ENCODE results near the gene MMP21. TPM values are rescaled to one million over a fixed set of nuclear protein-coding genes. Genes with fewer than 3 reads are reported as not detected.

Gene MMP21, protein sequence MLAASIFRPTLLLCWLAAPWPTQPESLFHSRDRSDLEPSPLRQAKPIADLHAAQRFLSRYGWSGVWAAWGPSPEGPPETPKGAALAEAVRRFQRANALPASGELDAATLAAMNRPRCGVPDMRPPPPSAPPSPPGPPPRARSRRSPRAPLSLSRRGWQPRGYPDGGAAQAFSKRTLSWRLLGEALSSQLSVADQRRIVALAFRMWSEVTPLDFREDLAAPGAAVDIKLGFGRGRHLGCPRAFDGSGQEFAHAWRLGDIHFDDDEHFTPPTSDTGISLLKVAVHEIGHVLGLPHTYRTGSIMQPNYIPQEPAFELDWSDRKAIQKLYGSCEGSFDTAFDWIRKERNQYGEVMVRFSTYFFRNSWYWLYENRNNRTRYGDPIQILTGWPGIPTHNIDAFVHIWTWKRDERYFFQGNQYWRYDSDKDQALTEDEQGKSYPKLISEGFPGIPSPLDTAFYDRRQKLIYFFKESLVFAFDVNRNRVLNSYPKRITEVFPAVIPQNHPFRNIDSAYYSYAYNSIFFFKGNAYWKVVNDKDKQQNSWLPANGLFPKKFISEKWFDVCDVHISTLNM
- under 1 TPM; 0.50 to 0.95 (median 0.73) TPM for polyA plus RNA-seq (ENCODE audit: insufficient read depth in 1 of 5, insufficient read length in 5 of 5, low replicate concordance in 1 of 5)
- long read RNA-seq, donor 1 = 0 reads
- long read RNA-seq, donor 2 = 0 reads
- long read RNA-seq, donor 3 = 0 reads
- long read RNA-seq, donor 4 = 0 reads
- long read RNA-seq, donor 5 = 0 reads
- long read RNA-seq, donor 6 = 0 reads
- long read RNA-seq, donor 7 = 0 reads
- long read RNA-seq, donor 8 = 0 reads

GRCh38 chr10:125775491-125776106 is at the start of gene MMP21:
Gene MMP21 (minus strand): TSS chr10:125775821. CDS start chr10:125775821, 0 bp downstream.
- no peak for DNase-seq

DNA sequence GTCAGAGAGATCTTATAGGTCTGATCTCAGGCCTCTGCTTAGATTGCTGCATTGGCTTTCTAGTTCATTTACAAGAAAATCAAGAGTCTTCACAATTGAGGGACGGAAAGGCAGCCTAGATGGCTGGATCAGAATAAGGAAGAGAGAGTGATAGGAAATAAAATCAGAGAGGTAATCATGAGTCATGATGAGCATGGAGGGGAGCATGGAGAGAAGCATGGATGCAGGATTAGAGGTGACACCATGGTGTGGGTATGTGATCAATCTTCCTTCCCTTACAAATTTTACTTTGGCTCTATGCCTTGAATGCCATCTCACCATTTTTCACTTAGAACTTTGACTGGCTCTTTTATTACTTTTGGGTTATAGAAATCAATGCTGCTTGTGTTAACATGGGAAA is 49.1 kb upstream of the MMP21 start:
- DNase-seq = no peak

GRCh38 chr10:125823663-125824251 is 48.1 kb upstream of the MMP21 start:
- DNase-seq = no peak

DNA sequence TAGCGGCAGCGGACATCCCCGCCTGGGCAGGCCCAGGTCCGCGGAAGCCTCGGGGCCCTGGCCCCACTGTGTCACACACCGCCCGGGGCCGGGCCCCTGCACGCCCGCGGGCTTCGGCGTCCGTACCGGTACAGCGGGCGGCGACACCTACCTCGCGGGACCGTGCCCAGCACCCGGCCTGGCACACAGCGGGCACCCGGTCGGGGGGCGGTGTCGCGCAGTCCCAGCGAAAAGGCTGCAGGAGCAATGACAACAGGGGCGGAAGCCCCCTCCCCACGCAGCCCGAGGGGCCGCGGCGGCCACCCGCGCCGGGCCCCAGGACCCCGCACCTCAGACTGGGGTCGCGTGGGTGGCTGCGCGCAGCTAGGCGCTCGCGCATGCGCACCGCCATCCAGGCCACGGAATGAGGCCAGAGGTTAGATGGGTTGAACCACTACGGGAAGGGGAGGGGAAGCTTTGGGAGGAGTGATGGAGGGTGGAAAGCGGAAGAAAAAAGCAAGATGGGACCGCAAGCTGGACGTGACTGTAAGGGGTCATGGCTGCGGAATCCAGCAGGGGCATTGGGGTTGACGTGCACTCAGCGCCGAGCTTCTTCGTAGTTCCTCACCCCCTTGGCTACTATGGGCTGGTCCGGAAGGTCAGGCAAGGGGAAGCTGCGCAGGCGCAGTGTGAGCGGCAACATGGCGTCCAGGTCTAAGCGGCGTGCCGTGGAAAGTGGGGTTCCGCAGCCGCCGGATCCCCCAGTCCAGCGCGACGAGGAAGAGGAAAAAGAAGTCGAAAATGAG is 47.4 kb upstream of the MMP21 start, which contains the start of the genes BCCIP and UROS:
Gene BCCIP, plus strand, starts transcription at position 669 of the 785 bp plus-strand sequence. Its CDS starts 12 bp downstream, at position 681.
Gene UROS, minus strand, starts transcription at position 381 of the 785 bp plus-strand sequence. CDS start 6,759 bp downstream, outside the sequence.
- DNase-seq = peak; percentile 93 to 95

GRCh38 chr10:125820701-125821100 is 45.1 kb upstream of the MMP21 start:
- no peak for DNase-seq

GRCh38 chr10:125817337-125817946 is 41.8 kb upstream of the MMP21 start:
- DNase-seq = no peak

- DNase-seq = no peak
Observed at GRCh38 chr10:125816548-125816947, 40.9 kb upstream of the MMP21 start.

GRCh38 chr10:125815764-125816163 is 40.1 kb upstream of the MMP21 start:
- DNase-seq = no peak

DNA sequence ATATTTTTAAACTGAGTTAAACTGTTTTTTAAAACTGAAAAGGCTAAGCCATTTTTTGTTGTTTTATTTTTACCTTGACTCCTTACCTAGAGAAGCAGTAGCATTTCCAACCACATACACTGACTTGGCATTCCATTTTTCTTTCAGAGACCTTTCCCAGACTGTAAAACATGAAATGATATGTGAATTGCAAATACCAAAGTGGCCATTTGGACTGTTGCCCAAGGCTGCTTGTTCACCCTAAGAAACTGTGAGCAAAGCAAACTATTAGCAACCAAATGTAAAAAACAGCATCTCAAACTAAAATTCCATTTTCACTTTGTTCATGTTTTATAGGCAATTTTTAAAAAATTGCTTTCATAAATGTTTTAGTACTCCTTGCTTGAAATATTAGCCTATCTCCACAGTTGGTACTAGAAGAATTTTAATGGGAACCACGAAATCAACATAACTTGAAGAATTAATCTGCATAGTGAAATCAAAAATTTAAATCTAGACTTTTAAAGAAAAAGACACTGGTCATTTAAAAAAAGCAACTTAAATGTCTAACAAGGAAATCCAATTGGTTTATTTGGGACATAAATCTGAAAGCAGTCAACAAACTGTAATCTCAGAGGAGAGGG is 36.6 kb upstream of the MMP21 start:
- DNase-seq = peak; percentile 36 to 38

GRCh38 chr10:125811251-125811650 is 35.6 kb upstream of the MMP21 start:
- no peak for DNase-seq

DNA sequence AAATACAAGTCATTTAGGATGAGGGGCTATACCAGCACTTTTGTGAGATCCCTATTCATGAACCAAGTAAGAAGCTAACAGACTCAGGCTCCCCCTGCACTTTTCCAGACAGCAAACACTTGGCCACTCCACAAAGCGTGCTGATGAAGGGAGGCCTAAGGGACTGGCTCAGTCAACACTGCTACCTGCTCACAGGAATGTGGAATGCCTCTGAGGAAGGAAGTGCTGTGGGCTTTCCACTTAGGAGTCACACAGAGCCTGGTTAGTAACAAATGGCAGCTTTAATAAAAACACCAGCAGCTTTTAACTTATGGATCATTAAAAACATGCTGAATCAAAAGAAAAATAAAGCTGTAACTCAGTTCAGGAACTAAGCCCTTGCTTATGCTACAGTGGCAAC is 32.4 kb upstream of the MMP21 start:
- no peak for DNase-seq

GRCh38 chr10:125802739-125803138 is 27.1 kb upstream of the MMP21 start:
- no peak for DNase-seq

- no peak for DNase-seq
Observed at GRCh38 chr10:125802131-125802530, 26.5 kb upstream of the MMP21 start.

GRCh38 chr10:125801574-125801973 is 26.0 kb upstream of the MMP21 start:
- no peak for DNase-seq

GRCh38 chr10:125799451-125800182 is 24.0 kb upstream of the MMP21 start:
- no peak for DNase-seq

- peak in 1 of 2 donors; percentile 17 for DNase-seq
Observed at GRCh38 chr10:125797994-125798662, 22.5 kb upstream of the MMP21 start.

GRCh38 chr10:125797424-125797823 is 21.8 kb upstream of the MMP21 start:
- no peak for DNase-seq

- DNase-seq = no peak
Observed at GRCh38 chr10:125795637-125796190, 20.1 kb upstream of the MMP21 start.
